Stomach (tissue), 9 donors: ENCODE measurements around the gene TRIM9. TPM values are rescaled to one million over a fixed set of nuclear protein-coding genes. Genes with fewer than 3 reads are reported as not detected.

Source experiments
- DNase-seq, 2 donors: peaks; one replicate each; pipeline versions ENCODE4 v3.0.0 to v3.0.0-alpha.2; 2013 to 2019
- H3K27ac ChIP-seq, 5 donors: fragments of 200-600 bp in 4 of 5; sonication (generic) in 4 of 5; one replicate each; pipeline ENCODE4 v1.5.1; 2013 to 2019; ENCODE audit warnings: mild to moderate bottlenecking in 1 of 5, moderate library complexity in 1 of 5
- H3K27me3 ChIP-seq, 3 donors: fragments of 200-600 bp; sonication (generic); one replicate each; pipeline ENCODE4 v1.5.1; 2017 to 2019; ENCODE audit warnings: mixed run types in 1 of 3
- H3K36me3 ChIP-seq, 4 donors: fragments of 200-600 bp; sonication (generic); 1 replicate in 3 of 4; 2 replicates in 1 of 4; pipeline ENCODE4 v1.5.1; 2016 to 2019
- H3K4me1 ChIP-seq, 4 donors: fragments of 200-600 bp; sonication (generic); one replicate each; pipeline ENCODE4 v1.5.1; 2016 to 2019
- H3K4me3 ChIP-seq, 4 donors: fragments of 200-600 bp; sonication (generic) in 3 of 4; one replicate each; pipeline ENCODE4 v1.5.1; 2016 to 2019; ENCODE audit warnings: mild to moderate bottlenecking in 1 of 4
- H3K9me3 ChIP-seq, 4 donors: fragments of 200-600 bp; sonication (generic); one replicate each; pipeline ENCODE4 v1.5.1; 2016 to 2019
- CTCF ChIP-seq, 7 experiments: fragments of 450-650 bp in 4 of 7; fragments of 200-600 bp in 3 of 7; sonication (generic) in 3 of 7; IDR thresholded peaks; one replicate each; pipeline ENCODE4 v1.5.1; 2016 to 2019; ENCODE audit warnings: antibody characterized with exemption in 7 of 7, control low read depth in 2 of 7, mild to moderate bottlenecking in 1 of 7
- EP300 ChIP-seq: sonication (generic); formaldehyde crosslinking; IDR thresholded peaks from one replicate; pipeline ENCODE4 v1.6.1; 2017; ENCODE audit warnings: antibody characterized with exemption
- POLR2A ChIP-seq, 4 donors: fragments of 450-650 bp; IDR thresholded peaks; one replicate each; pipeline ENCODE4 v1.6.1; 2016; ENCODE audit warnings: antibody characterized with exemption in 4 of 4, control low read depth in 2 of 4, mild to moderate bottlenecking in 1 of 4, moderate library complexity in 1 of 4
- POLR2AphosphoS5 ChIP-seq, 3 donors: sonication (generic); formaldehyde crosslinking; IDR thresholded peaks; one replicate each; pipeline ENCODE4 v1.6.1; 2016; ENCODE audit warnings: antibody characterized with exemption in 3 of 3
- WGBS, 5 donors: extraction: QIAGEN DNeasy Blood & Tissue Kit in 3 of 5; methylation state at CpG; one replicate each; pipeline versions ENCODE4 v1.1.5 to v1.1.7; 2013 to 2018; 5-methylcytosine and 5-hydroxymethylcytosine counted together
- intact Hi-C: fragments of 100-400 bp; cut with DNase I; formaldehyde crosslinking; loops from one replicate; pipeline ENCODE4 v1.15.1; 2023; ENCODE audit warnings: low total_unique reads
- polyA plus RNA-seq, 3 donors: library from polyadenylated mRNA; stranded (reverse); fragments of 200-250 nt; gene quantifications; one replicate each; pipeline ENCODE4 v1.2.3, GENCODE V29; 2013
- total RNA-seq, 5 donors: library from RNA; depleted of rRNA; stranded (reverse); fragments of >200 nt; gene quantifications; one replicate each; pipeline versions ENCODE4 v1.1.0 to v1.2.3, GENCODE V29; 2014 to 2016
- donor health status: healthy with polysubstance abuse.
- donor health status: Bipolar disorder and iron deficiency.
- donor health status: healthy.

TRIM9 gene
- total and polyA plus RNA-seq, 8 donors: 0.45 to 15.1 (median 1.2) TPM

DNA sequence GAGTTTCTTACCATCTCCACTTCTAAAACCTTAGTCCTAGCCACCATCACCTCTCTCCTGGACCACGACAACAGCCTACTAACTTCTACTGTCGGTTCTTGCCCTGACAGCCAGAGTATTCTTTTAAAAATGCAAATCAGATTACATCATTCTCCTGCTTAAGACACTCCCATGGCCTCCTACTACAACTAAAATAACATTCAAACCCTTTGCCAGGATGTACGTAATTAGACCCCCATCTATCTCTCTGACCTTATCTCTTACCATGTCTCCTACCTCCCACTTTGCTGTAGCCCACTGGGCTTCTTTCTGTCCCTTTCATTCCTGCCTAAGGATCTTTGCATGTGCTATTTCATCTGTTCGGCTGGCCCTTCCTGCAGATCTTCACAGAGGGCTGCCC is 27.6 kb downstream of the TRIM9 start:
- Histone ChIP-seq H3K9me3 (peaks cover 0 to 9% (median 8%) of the 10 kb centered on the region in 4 donors), H3K27ac (no peak overlapping the region), H3K27me3 (peaks cover 0 to 3% (median 0%) of the 10 kb centered on the region in 3 donors), H3K4me3 (no peak overlapping the region), H3K4me1 (no peaks in the 10 kb centered on the region), H3K36me3 (no peaks in the 10 kb centered on the region)
- DNase-seq: no peak
- 69 to 82% (median 80%) methylated on average over 4 of the region's 4 CpGs for WGBS, 5 donors
- intact Hi-C loops: no loop called here
- no peak for TF ChIP-seq CTCF (IDR thresholded peaks at IDR 0.05)
- no peak for TF ChIP-seq EP300
- no peak for TF ChIP-seq POLR2A (IDR thresholded peaks at IDR 0.05)
- no peak for TF ChIP-seq POLR2AphosphoS5 (IDR thresholded peaks at IDR 0.05)

GRCh38 chr14:51066576-51066975 is 28.3 kb downstream of the TRIM9 start:
- intact Hi-C loops: no loop called here
- Histone ChIP-seq H3K4me1 (no peaks in the 10 kb centered on the region), H3K27me3 (no peaks in the 10 kb centered on the region), H3K4me3 (no peak overlapping the region), H3K36me3 (no peaks in the 10 kb centered on the region), H3K27ac (no peak overlapping the region), H3K9me3 (peaks cover 0 to 9% (median 8%) of the 10 kb centered on the region in 4 donors)
- 85 to 89% (median 87%) methylated on average over 8 of the region's 8 CpGs for WGBS, 5 donors
- TF ChIP-seq POLR2AphosphoS5 (IDR thresholded peaks at IDR 0.05) (no peak), POLR2A (IDR thresholded peaks at IDR 0.05) (no peak)
- DNase-seq: no peak

DNA sequence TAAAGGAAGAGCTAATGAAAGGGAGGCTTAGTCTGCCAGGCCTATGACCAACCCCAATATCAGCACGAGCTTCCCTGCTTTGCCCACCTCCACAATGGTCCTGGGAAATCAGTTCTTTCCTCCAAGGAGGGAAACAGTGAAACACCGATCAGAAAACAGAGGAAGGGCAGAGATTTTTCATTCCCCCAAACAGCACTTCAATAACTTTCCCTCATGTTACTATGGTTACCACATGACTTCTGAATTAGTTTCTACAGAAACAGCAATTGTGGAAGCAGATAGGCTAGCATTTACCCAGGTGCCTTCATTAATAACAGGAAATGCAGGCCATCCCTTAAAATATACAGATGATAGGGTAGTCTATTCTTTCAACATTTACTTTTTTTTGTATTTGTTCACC is 35.9 kb downstream of the TRIM9 start:
- no peak for DNase-seq
- intact Hi-C loops: no loop called here
- Histone ChIP-seq H3K27ac (no peak overlapping the region), H3K4me3 (no peak overlapping the region), H3K27me3 (no peaks in the 10 kb centered on the region), H3K9me3 (peaks cover 0 to 9% (median 8%) of the 10 kb centered on the region in 4 donors), H3K4me1 (no peaks in the 10 kb centered on the region), H3K36me3 (no peaks in the 10 kb centered on the region)
- TF ChIP-seq POLR2AphosphoS5 (IDR thresholded peaks at IDR 0.05): no peak
- TF ChIP-seq CTCF (IDR thresholded peaks at IDR 0.05): no peak
- TF ChIP-seq EP300: no peak
- WGBS, 5 donors: 28 to 60% (median 51%) methylated on average over 2 of the region's 2 CpGs

- intact Hi-C loops: no loop called here
- Histone ChIP-seq H3K4me1 (no peaks in the 10 kb centered on the region), H3K36me3 (no peaks in the 10 kb centered on the region), H3K9me3 (peaks cover 0 to 9% (median 8%) of the 10 kb centered on the region in 4 donors), H3K27me3 (no peaks in the 10 kb centered on the region), H3K27ac (no peak overlapping the region), H3K4me3 (no peak overlapping the region)
- no peak for DNase-seq
- TF ChIP-seq POLR2AphosphoS5 (IDR thresholded peaks at IDR 0.05) (no peak), CTCF (IDR thresholded peaks at IDR 0.05) (no peak), EP300 (no peak), POLR2A (IDR thresholded peaks at IDR 0.05) (no peak)
- 83 to 91% (median 87%) methylated on average over 4 of the region's 4 CpGs for WGBS, 5 donors
Observed at GRCh38 chr14:51058382-51058781, 36.5 kb downstream of the TRIM9 start.

GRCh38 chr14:51056421-51056820 is 38.5 kb downstream of the TRIM9 start:
- no peak overlapping the region for H3K4me3 ChIP-seq
- H3K9me3 ChIP-seq: no peaks in the 10 kb centered on the region
- no peaks in the 10 kb centered on the region for H3K27me3 ChIP-seq
- no peak for DNase-seq
- intact Hi-C loops: no loop called here
- H3K27ac ChIP-seq: no peak overlapping the region
- TF ChIP-seq EP300 (no peak), POLR2AphosphoS5 (IDR thresholded peaks at IDR 0.05) (no peak), CTCF (IDR thresholded peaks at IDR 0.05) (no peak)
- no peaks in the 10 kb centered on the region for H3K4me1 ChIP-seq
- no peaks in the 10 kb centered on the region for H3K36me3 ChIP-seq
